Activated CD8-positive, alpha-beta T cell treated with anti-CD3 and anti-CD28 coated beads for 36 hours (primary cell): ENCODE measurements around the gene MFSD2A. TPM values are rescaled to one million over a fixed set of nuclear protein-coding genes. Genes with fewer than 3 reads are reported as not detected.

Experiments used
- ATAC-seq: fragments of 200-7000 bp; cut with Tn5 transposase; one replicate; pipeline ENCODE4 v1.10.0; 2021; ENCODE audit warnings: mild to moderate bottlenecking, moderate library complexity
- CTCF ChIA-PET: fragments of 350-600 bp; sonication (Branson Sonifier 250); formaldehyde crosslinking; loops from one replicate; lab custom pipeline; 2021; ENCODE audit warnings: antibody characterized with exemption; lab: Charles Lee
- POLR2A ChIA-PET: fragments of 350-600 bp; sonication (Branson Sonifier 250); formaldehyde crosslinking; loops from one replicate; lab custom pipeline; 2021; ENCODE audit warnings: antibody characterized with exemption; lab: Charles Lee
- DNase-seq: peaks from one replicate; pipeline ENCODE4 v3.0.0-alpha.2; 2020
- H3K27ac Mint-ChIP-seq: one replicate; pipeline ENCODE4 v1.8.0; 2021; ENCODE audit warnings: mild to moderate bottlenecking, mixed read lengths
- H3K27me3 Mint-ChIP-seq: one replicate; pipeline ENCODE4 v1.8.0; 2021; ENCODE audit warnings: mixed read lengths
- H3K36me3 Mint-ChIP-seq: one replicate; pipeline ENCODE4 v1.8.0; 2021; ENCODE audit warnings: low read depth, mixed read lengths
- H3K4me1 Mint-ChIP-seq: one replicate; pipeline ENCODE4 v1.8.0; 2021; ENCODE audit warnings: low read depth, mixed read lengths
- H3K4me3 Mint-ChIP-seq: one replicate; pipeline ENCODE4 v1.8.0; 2021; ENCODE audit warnings: mild to moderate bottlenecking, moderate library complexity, mixed read lengths
- H3K9me3 Mint-ChIP-seq: one replicate; pipeline ENCODE4 v1.8.0; 2021; ENCODE audit warnings: mixed read lengths
- CTCF ChIP-seq: fragments of 200-600 bp; IDR thresholded peaks from one replicate; pipeline ENCODE4 v1.8.0; 2022; ENCODE audit warnings: antibody characterized with exemption, mild to moderate bottlenecking
- intact Hi-C: fragments of 100-400 bp; cut with micrococcal nuclease; formaldehyde crosslinking; loops from one replicate; pipeline ENCODE4 v1.10.0; 2022
- total RNA-seq, 2 experiments: library from RNA; stranded (reverse); gene quantifications; one replicate each; pipeline ENCODE4 v1.2.3, GENCODE V29; 2021

Gene MFSD2A
- total RNA-seq, 2 experiments from 2014 or later = 15.0 to 19.3 TPM

GRCh38 chr1:39922251-39922688 lies 32.7 kb upstream of the MFSD2A start:
- no peaks in the 10 kb centered on the region for H3K4me1 Mint-ChIP-seq
- H3K9me3 Mint-ChIP-seq = no peaks in the 10 kb centered on the region
- ChIA-PET POLR2A (no interaction called here), CTCF (interaction anchor here (1.3 to 14.2 kb wide), 3 partner anchors 52 to 111 kb away, joined by 3 to 293 read pairs (median 4); no protein-coding TSS in a partner anchor)
- H3K36me3 Mint-ChIP-seq = no peaks in the 10 kb centered on the region
- H3K27me3 Mint-ChIP-seq = no peaks in the 10 kb centered on the region
- ATAC-seq (no peak), DNase-seq (no peak)
- intact Hi-C loops = loop anchor here (10.0 kb wide), 1 partner anchor 113 kb away; no protein-coding TSS in a partner anchor
- H3K4me3 Mint-ChIP-seq = no peak overlapping the region
- H3K27ac Mint-ChIP-seq = no peak overlapping the region
- TF ChIP-seq CTCF = no peak

- H3K27me3 Mint-ChIP-seq = no peaks in the 10 kb centered on the region
- DNase-seq = no peak
- intact Hi-C loops = loop anchor here (10.0 kb wide), 1 partner anchor 109 kb away; no protein-coding TSS in a partner anchor
Measured at GRCh38 chr1:39925721-39926342, 29.1 kb upstream of the MFSD2A start.

GRCh38 chr1:39926343-39926793 lies 28.6 kb upstream of the MFSD2A start:
- Mint-ChIP-seq H3K4me3 (no peak overlapping the region), H3K27me3 (no peaks in the 10 kb centered on the region), H3K9me3 (no peaks in the 10 kb centered on the region), H3K36me3 (no peaks in the 10 kb centered on the region), H3K4me1 (no peaks in the 10 kb centered on the region), H3K27ac (no peak overlapping the region)
- POLR2A ChIA-PET = interaction anchor here (0.7 kb wide), 1 partner anchor 83 kb away, joined by 3 read pairs; no protein-coding TSS in a partner anchor
- ATAC-seq (no peak), DNase-seq (no peak)
- intact Hi-C loops = loop anchor here (10.0 kb wide), 1 partner anchor 108 kb away; no protein-coding TSS in a partner anchor
- CTCF ChIA-PET = interaction anchor here (0.7 to 14.2 kb wide), 4 partner anchors 18 to 48 kb away, joined by 3 to 293 read pairs (median 4); partner anchors contain the start of gene MYCL
- TF ChIP-seq CTCF = no peak

More at GRCh38 chr1:39925721-39926342, 29.1 kb upstream of the MFSD2A start:
- Mint-ChIP-seq H3K36me3 (no peaks in the 10 kb centered on the region), H3K27ac (no peak overlapping the region), H3K4me3 (no peak overlapping the region), H3K4me1 (no peaks in the 10 kb centered on the region), H3K9me3 (no peaks in the 10 kb centered on the region)
- ChIA-PET CTCF (interaction anchor here (0.7 to 14.2 kb wide), 4 partner anchors 17 to 48 kb away, joined by 3 to 293 read pairs (median 4); partner anchors contain the start of gene MYCL), POLR2A (interaction anchor here (0.7 kb wide), 1 partner anchor 9 kb away, joined by 3 read pairs; no protein-coding TSS in a partner anchor)
- TF ChIP-seq CTCF = no peak
- ATAC-seq = no peak

- POLR2A ChIA-PET = interaction anchor here (0.7 kb wide), 1 partner anchor 83 kb away, joined by 3 read pairs; no protein-coding TSS in a partner anchor
- DNase-seq (no peak), ATAC-seq (no peak)
- Mint-ChIP-seq H3K4me3 (no peak overlapping the region), H3K36me3 (no peaks in the 10 kb centered on the region), H3K27ac (no peak overlapping the region), H3K27me3 (no peaks in the 10 kb centered on the region), H3K4me1 (no peaks in the 10 kb centered on the region), H3K9me3 (no peaks in the 10 kb centered on the region)
- TF ChIP-seq CTCF = no peak
- CTCF ChIA-PET = interaction anchor here (2.2 to 14.2 kb wide), 2 partner anchors 25 to 48 kb away, joined by 5 to 293 read pairs; partner anchors contain the start of gene MYCL
- intact Hi-C loops = loop anchor here (10.0 kb wide), 1 partner anchor 108 kb away; no protein-coding TSS in a partner anchor
Measured at GRCh38 chr1:39926820-39927219, 28.1 kb upstream of the MFSD2A start.
